Upper lobe of right lung (tissue), 1 donor: ENCODE data around the gene SH2D5. TPM values are rescaled to one million over a fixed set of nuclear protein-coding genes. Genes with fewer than 3 reads are reported as not detected.

Experiments used
- ATAC-seq: fragments of 200-7000 bp; cut with Tn5 transposase; one replicate; pipeline ENCODE4 v1.9.1; 2020; ENCODE audit warnings: mild to moderate bottlenecking, moderate library complexity
- DNase-seq: peaks from one replicate; pipeline ENCODE4 v3.0.0-alpha.2; 2020
- H3K27ac ChIP-seq: fragments of 200-600 bp; one replicate; pipeline ENCODE4 v1.8.0; 2022
- H3K27me3 ChIP-seq: fragments of 200-600 bp; one replicate; pipeline ENCODE4 v1.8.0; 2022; ENCODE audit warnings: mild to moderate bottlenecking
- H3K36me3 ChIP-seq: fragments of 200-600 bp; one replicate; pipeline ENCODE4 v1.8.0; 2022
- H3K4me1 ChIP-seq: fragments of 200-600 bp; one replicate; pipeline ENCODE4 v1.8.0; 2022
- H3K4me3 ChIP-seq: fragments of 200-600 bp; one replicate; pipeline ENCODE4 v1.8.0; 2022; ENCODE audit warnings: mild to moderate bottlenecking
- H3K9me3 ChIP-seq: fragments of 200-600 bp; one replicate; pipeline ENCODE4 v1.8.0; 2022
- CTCF ChIP-seq: fragments of 200-600 bp; IDR thresholded peaks from one replicate; pipeline ENCODE4 v1.8.0; 2022; ENCODE audit warnings: antibody characterized with exemption
- intact Hi-C: fragments of 100-400 bp; cut with DNase I; formaldehyde crosslinking; loops from one replicate; pipeline ENCODE4 v1.11.0; 2022
- total RNA-seq: library from RNA; stranded (reverse); fragmentation: NEBNext Ultra II Directional; extraction: Animal tissue kit (Norgen Biotek cat#: 25700); gene quantifications from one replicate; pipeline ENCODE4 v1.2.1, GENCODE V29; 2021
- donor health status: DM: no; HTN: yes; CAD: no; lungs with severe emphysema.

SH2D5 gene
- total RNA-seq, 1 donor from 2014 or later: 0.52 TPM

GRCh38 chr1:20702416-20702815, 30.1 kb downstream of the SH2D5 start:
- intact Hi-C loops: no loop called here
- DNase-seq (no peak), ATAC-seq (no peak)
- H3K9me3 ChIP-seq: no peaks in the 10 kb centered on the region
- TF ChIP-seq CTCF: no peak
- H3K4me3 ChIP-seq: no peak overlapping the region
- no peaks in the 10 kb centered on the region for H3K4me1 ChIP-seq
- H3K36me3 ChIP-seq: no peaks in the 10 kb centered on the region
- H3K27ac ChIP-seq: no peak overlapping the region
- no peaks in the 10 kb centered on the region for H3K27me3 ChIP-seq

DNA sequence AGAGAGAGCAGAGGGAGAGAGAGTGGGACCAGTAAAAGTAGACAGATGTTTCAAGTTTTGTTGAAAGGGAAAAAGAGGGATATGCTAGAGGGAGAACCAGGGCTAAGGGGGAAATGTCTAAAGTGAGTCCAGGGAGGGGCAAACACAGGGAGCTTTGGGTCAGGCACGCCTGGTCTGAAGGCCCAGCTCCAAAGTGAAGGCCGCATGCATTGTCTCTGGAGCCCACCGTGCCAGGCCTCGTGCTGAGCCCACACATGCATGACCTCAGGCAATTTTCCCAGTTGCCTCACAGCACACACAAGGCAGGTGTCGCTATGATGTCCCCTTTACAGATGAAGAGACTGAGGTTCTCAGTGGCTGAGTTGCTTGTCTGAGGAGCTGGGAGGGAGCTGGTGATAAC, 30.7 kb downstream of the SH2D5 start:
- H3K4me3 ChIP-seq: no peak overlapping the region
- H3K9me3 ChIP-seq: no peaks in the 10 kb centered on the region
- H3K27me3 ChIP-seq: no peaks in the 10 kb centered on the region
- no peak for ATAC-seq
- intact Hi-C loops: no loop called here
- DNase-seq: no peak
- H3K4me1 ChIP-seq: no peaks in the 10 kb centered on the region
- no peak for TF ChIP-seq CTCF
- no peak overlapping the region for H3K27ac ChIP-seq
- H3K36me3 ChIP-seq: no peaks in the 10 kb centered on the region

- Histone ChIP-seq H3K27me3 (no peaks in the 10 kb centered on the region), H3K27ac (no peak overlapping the region), H3K36me3 (no peaks in the 10 kb centered on the region), H3K9me3 (no peaks in the 10 kb centered on the region), H3K4me1 (no peaks in the 10 kb centered on the region), H3K4me3 (no peak overlapping the region)
- ATAC-seq (no peak), DNase-seq (no peak)
- intact Hi-C loops: no loop called here
- TF ChIP-seq CTCF: no peak
These were observed 31.1 kb downstream of the SH2D5 start for GRCh38 chr1:20701446-20701845.

DNA sequence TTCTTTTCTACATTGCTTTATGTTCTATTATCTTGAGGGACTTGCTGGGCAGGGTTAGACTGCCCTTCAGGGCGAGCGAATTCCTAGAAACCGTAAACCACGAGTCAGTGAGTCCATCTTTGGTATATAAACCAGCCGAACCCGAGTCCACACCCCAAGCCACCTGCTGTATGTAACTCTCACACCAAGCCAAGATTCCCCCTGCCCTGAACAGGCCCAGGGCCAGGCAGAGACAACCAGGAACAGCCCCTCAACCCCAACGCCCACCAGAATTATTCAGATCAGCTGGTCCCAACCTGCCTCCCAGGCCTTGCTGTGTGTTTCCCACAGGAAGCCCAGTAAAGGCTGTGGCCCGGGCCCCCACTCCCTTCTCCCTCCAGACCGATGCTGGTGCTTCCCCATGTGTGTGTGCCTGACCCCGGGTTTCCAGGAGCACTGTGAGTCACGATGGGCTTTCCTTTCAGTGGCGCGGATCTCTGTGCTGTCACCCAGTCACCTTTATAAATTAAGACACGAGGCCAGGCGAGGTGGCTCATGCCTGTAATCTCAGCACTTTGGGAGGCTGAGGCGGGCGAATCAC, 31.8 kb downstream of the SH2D5 start:
- peaks cover 3% of the 10 kb centered on the region for H3K4me1 ChIP-seq
- no peak for DNase-seq
- TF ChIP-seq CTCF: no peak
- H3K27me3 ChIP-seq: no peaks in the 10 kb centered on the region
- intact Hi-C loops: no loop called here
- H3K27ac ChIP-seq: no peak overlapping the region
- ATAC-seq: no peak
- no peaks in the 10 kb centered on the region for H3K36me3 ChIP-seq
- no peaks in the 10 kb centered on the region for H3K9me3 ChIP-seq
- H3K4me3 ChIP-seq: no peak overlapping the region

- no peak for DNase-seq
These were observed 32.9 kb downstream of the SH2D5 start for GRCh38 chr1:20699558-20699957.

More at GRCh38 chr1:20699558-20699957, 32.9 kb downstream of the SH2D5 start:
- TF ChIP-seq CTCF: no peak
- peaks cover 3% of the 10 kb centered on the region for H3K4me1 ChIP-seq
- ATAC-seq: no peak
- H3K27me3 ChIP-seq: no peaks in the 10 kb centered on the region
- no peak overlapping the region for H3K4me3 ChIP-seq
- intact Hi-C loops: no loop called here
- H3K27ac ChIP-seq: no peak overlapping the region
- no peaks in the 10 kb centered on the region for H3K9me3 ChIP-seq
- no peaks in the 10 kb centered on the region for H3K36me3 ChIP-seq
